A204.1 (cell line): ENCODE results near the gene GAK.

Experiments used
- FAIRE-seq: peaks from 2 replicates; lab custom pipeline; 2012; peaks lifted over from hg19 to GRCh38; lab: Jason Lieb, UNC

Gene GAK

DNA sequence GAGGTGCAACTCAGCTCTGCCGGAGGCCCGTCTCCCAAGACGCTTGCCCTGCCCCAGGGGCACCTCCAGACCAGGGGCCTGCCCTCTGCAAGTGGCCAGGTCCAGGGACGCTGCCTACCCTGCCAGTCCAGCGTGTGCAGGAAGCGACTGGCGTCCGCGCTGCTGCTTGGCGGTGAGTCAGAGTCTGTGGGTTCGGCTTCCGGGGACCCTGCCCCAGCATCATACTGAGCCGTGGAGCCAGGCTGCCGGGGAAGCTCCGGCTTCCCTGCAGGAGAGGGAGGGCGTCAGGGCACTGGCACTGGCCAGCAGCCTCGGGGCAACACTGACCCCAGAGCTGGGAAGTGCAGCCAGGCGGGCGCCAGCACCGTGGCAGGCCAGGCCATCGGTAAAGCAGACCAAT lies 63.7 kb downstream of the GAK start:
- no peak for FAIRE-seq

DNA sequence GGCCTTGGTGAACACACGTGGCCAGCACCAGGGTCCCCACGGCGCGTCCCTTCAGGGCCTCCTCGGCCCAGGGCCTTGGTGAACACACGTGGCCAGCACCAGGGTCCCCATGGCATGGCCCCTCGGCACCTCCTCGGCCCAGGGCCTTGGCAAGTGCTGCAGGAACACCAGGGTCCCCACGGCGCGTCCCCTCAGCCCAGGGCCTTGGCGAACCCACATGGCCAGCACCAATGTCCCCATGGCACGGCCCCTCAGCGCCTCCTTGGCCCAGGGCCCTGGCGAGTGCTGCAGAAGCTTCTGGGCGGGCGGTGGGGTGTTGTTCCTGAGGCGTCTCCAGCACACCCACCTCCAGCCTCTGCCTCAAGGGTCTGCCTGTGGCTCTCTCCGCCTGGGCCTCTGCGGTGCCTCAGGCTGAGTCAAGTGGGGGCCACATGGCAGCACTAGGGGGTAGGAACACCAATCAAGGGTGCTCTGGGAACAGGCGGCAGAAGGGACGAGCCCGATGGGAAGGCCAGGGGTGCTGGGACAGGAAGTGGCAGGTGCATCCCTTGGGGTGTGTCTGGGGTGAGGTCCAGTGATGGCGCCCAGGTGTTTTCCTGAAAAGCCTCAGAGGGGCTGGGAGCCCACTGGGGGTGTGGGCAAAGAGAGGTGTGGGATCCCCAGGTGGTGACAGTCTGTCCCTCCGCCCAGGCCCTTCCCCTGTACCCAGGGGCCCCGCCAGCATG lies 64.4 kb downstream of the GAK start:
- no peak for FAIRE-seq

DNA sequence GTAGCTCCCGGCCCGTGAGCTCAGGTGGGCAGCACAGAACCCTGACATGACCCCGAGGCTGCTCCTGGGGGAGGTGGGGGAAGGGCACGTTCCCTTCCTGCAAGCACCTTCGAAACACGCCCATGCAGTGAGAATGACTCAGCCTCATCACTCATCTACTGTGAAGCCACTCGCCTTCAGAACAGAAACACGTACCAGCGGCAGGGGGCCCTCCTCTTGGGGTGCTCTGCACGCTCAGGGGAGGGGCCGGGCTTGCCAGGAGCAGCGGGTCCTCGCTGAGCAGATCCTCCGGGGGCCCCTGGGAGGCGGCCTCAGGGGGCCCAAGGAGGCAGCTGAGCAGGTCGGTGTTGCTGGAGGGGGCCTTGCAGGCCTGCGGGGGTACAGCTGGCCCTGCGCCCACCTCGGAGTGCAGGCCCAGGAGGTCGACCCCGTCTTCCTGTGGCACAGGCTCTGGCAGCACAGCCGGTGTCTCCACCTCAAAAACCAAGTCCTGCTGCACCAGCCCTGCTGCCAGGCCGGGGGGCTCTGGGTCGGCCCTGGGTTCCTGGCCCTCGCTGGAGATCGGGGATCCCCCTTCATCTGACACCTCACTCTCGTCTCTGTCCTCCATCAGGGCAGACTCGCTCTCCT lies 65.2 kb downstream of the GAK start:
- FAIRE-seq: no peak

DNA sequence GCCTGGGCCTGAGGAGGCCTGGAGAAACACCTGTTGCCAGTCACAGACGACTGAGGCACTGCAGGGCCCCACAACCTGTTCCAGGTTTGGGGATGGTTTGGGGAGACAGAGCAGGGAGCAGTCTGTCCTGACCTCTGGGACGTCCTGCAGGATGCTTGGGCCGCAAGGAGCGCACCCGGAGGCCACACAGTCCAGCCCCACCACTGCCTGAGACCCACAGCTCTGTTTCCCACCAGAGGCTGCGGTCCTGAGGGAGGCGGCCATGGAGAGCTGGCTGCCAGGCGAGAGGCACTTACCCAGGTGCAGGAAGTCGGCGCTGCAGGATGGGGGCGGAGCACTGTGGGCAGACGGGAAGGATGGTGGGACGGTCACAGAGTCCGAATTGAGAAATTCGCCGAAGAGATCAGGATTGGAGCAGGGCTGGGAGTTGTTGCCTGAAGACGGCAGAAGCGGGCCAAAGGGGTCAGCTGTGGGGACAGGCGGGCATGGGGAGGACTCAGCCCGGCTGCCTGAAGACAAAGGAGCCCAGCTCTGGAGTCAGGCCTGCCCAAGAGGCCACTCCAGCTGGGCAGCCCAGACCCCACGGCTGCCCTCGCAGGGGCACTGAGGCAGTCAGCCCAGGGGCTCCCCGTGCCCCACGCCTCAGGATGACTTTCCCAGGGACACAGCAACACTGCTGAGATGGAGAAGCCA lies 65.9 kb downstream of the GAK start:
- no peak for FAIRE-seq

DNA sequence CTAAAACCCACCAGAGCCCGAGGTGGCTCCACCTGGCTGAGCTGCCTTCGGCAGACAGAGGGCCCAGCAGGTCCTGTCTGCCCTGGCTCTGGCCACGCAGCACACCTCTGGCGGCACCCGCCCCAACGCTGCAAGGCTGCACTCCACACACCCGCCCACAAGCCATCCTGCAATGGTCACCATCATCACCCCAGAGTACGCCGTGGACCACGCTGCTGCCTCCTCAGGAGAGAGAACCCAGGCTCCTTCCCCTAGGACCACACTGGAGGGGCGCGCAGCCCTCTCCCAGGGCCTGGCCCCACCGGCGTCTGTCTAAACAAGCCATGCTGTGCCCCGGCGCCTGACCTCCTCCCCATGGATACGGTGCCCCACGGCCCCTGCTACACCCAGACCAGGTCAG lies 66.5 kb downstream of the GAK start:
- no peak for FAIRE-seq

DNA sequence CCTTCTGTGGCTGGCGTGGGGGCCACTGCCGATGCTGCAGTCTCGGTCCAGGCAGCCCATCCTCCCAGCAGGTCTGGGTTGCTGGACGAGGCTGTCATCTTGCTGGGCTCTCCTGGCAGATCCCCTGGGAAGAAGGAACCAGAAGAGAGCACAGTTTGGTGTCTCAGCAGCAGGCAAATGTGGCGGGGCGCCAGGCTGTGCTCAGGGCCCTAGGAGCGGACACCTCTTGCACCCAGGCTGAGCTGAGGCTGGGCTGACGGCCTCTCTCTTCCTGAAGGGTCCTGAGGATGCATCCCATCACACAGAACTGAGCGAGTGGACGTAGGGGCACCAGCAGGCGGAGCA lies 67.0 kb downstream of the GAK start:
- FAIRE-seq: no peak

DNA sequence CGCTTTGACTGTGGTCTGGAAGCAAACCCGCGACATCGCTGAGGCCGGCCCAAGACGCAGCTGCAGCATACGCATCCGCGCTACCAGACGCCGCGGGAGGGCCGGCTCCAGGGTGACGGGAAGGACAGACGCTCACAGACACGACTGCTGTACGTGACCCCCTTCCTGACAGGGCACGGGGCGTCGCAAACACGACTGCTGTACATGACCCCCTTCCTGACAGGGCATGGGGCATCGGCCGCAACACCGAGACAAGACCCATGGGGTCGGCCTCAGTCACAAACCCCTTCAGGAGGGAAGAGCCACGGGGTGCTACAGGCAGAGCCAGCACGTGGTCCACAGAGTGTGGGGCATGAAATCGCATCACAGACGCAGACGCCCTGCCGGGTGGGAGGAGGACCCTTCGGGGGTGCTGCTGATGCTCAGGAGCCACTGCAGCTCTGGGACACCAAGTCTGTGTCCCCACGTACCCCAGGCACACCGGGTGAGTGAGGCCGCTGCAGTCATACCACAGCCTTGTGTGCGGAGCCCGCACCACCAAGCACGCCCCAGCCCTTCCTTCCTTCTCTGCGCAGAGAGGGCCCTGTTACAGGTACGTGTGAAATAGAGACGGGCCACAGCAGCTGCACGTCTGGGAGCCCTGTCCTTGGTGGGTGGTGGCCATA lies 67.5 kb downstream of the GAK start:
- no peak for FAIRE-seq

DNA sequence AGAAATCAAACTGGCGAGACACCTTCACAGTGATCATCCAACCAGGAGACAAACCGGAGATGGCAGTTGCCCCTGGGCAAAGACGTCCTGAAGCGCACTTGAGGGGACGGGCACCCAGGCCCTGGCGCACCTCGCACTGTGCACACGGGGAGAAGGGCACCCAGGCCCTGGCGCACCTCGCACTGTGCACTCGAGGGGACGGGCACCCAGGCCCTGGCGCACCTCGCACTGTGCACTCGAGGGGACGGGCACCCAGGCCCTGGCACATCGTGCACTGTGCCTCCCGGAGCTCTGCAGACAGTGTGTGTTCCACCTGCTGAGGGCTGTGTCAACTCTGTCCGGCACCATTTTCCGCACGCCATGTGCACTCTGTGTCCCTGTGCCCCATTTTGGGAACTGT lies 71.6 kb downstream of the GAK start:
- no peak for FAIRE-seq

DNA sequence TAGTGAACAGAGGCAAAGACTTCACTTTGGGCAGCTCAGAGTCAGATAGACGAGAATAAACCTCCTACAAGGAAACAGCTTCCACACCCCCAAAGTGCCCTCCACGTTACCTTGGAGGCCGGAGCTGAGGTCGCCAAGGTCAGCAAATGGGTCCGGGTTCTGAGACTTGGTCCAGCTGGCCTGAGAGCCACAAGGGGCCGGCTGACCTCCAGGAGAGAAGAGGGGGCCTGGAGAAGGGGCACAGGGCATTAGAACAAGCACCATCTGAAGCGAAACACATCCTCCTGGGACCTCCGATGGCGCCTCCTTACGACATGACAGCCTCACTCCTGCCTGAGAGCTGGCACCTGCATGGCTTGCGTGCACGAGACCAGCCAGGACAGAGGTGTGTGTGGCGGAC lies 72.6 kb downstream of the GAK start:
- no peak for FAIRE-seq

DNA sequence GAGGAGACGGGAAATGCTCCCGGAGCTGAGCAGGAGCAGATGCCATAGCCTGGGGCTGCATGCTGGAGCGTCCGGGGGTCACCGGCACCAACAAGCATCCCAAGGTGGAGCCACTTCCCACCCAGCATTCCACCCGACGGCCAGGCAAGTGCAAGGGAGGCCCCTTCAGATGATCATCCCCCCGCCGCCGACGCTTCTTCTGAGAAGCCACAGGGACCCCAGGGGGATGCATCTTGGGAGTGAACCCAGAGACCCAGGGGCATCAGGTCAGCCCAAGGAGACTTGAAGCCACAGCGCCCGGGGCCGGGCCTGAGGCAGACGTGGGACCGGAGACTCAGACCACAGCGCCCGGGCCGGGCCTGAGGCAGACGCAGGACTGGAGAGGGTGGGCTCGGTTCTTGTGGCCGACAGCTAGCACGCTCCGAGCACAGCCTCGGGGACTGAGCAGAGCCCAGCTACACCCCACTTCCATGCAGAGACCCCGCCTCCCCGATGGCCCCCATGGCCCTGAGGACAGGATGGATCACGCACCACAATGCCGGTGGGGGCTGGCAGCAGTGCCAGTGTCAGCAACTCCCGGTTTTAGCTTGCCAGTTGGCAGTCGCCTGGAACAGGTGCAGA lies 73.2 kb downstream of the GAK start:
- FAIRE-seq: no peak

DNA sequence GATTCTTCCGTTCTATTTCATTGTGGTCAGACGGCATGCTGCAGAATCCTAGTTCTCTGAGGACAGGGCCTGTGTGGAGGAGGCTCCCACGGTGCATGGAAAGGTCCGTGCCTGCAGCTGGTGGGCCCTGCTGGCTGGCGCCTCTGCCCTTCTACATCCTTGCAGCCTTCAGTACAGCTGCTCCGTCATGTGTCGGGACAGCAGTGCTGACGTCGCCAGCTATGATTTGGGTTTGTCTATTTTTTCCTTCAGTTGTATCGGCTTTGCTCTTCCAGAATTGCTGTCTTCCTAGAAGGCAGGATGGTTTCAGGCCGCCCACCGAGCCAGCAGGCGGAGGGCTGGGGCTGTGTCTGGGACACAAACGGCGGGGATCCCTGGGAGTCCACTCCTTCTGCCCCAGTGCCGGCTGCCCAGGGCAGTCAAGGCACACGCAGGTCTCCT lies 74.1 kb downstream of the GAK start:
- no peak for FAIRE-seq

DNA sequence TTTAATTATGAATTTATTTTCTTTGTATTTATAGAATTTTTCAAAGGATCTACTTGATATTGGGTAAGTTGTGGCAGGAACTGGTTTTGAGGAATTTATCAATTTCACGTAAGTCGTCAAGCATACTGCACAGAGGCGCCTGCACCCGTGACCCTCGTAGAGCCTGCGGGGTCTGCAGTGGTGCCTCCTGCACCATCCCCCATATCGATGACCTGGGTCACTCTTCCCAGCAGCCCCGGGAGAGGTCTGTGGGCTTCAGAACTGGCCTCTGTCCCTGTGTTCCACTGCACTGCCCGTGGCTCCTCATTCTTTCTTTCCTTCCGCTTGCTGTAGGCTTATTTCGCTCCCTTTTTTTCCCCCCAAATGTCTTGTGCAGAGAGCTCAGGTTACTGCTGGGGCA lies 74.7 kb downstream of the GAK start:
- no peak for FAIRE-seq

DNA sequence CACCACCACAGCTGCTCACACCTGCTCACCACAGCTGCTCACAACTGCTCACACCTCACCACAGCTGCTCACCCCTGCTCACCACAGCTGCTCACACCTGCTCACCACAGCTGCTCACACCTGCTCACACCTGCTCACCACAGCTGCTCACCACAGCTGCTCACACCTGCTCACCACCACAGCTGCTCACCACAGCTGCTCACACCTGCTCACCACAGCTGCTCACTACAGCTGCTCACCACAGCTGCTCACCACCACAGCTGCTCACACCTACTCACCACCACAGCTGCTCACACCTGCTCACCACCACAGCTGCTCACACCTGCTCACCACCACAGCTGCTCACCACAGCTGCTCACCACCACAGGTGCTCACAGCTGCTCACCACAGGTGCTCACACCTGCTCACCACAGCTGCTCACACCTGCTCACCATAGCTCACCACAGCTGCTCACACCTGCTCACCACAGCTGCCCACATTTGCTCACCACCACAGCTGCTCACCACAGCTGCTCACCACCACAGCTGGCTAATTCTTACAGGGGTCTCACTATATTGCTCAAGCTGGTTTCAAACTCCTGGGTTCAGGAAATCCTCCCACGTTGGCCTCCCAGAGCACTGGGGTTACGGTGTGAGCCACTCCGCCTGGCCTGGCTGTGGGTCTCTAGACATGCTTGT lies 75.8 kb downstream of the GAK start:
- FAIRE-seq: no peak

DNA sequence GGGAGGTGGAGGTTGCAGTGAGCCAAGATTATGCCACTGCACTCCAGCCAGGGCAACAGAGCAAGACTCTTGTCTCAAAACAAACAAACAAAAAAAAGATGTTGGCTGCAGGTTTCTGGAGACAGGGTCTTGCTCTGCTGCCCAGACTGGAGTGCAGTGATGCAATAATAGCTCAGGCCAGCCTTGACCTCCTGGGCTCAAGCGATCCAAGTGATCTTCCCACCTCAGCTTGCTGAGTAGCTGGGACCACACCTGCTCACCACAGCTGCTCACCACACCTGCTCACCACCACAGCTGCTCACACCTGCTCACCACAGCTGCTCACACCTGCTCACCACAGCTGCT lies 76.3 kb downstream of the GAK start:
- FAIRE-seq: no peak

DNA sequence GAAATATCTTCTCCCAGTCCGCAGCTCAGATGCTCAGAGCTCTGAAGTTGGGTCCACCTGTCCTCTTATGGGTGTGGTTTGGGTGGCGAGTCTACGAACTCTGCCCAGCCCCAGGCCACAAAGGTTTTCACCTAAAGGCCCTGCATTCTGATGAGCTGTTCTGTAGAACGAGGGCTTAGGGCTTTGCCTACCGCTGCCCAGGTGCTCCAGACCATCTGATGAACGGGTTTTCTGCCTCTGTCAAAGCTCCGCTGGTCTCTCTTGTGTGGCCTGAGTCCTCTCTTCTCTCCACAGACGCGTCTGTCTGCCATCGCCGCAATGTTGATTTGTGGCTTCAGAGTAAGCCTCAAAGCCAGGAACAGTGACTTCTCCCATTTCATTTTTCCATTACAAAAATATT lies 77.8 kb downstream of the GAK start:
- FAIRE-seq: no peak

DNA sequence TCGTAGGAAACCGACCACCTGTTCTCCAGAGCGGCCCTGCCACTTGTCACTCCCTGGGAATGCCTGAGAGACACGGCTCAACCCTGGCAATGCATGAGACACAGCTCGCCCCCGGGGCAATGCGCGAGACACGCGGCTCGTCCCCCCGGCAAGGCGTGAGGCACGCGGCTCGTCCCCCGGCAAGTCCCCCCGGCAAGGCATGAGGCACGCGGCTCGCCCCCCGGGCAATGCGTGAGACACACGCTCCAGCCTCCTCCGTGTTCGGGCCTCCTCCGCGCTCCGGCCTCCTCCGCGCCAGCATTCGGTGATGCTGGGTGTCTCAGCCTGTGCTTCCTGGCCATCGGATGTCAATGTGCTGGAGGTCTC lies 78.7 kb downstream of the GAK start:
- FAIRE-seq: no peak

DNA sequence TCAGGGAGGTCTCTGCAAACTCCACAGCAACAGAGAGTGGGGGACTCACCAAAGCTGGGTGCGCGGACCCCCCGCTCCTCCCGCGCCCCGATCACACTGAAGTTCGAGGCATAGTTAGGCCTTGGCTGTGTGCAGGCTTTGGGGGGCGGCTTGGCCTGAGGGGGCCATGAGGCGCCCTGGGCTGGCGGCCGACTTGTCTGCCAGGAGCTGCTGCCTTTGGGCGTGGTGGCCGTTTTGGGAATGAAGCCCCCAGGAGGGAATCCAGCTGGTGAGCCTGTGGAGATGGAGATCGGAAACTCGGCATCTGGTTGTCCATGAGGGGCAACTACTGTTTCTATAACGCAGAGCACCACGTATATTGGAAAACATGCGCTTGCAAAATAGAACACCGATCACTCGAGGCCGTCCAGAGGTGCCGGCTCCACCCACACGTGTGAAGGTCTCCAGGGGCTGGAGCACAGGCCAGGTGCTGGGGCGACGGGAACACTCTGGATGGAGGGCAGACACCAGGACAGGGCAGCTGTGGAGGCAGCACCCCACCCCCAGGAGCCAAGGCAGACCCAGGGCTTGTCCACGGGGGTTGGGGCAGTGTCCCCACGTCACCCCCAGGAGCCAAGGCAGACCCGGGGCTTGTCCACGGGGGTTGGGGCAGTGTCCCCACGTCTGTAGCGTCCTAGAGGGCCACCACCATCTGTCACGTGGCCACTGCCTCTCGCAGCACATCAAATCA lies 80.2 kb downstream of the GAK start:
- FAIRE-seq: no peak

DNA sequence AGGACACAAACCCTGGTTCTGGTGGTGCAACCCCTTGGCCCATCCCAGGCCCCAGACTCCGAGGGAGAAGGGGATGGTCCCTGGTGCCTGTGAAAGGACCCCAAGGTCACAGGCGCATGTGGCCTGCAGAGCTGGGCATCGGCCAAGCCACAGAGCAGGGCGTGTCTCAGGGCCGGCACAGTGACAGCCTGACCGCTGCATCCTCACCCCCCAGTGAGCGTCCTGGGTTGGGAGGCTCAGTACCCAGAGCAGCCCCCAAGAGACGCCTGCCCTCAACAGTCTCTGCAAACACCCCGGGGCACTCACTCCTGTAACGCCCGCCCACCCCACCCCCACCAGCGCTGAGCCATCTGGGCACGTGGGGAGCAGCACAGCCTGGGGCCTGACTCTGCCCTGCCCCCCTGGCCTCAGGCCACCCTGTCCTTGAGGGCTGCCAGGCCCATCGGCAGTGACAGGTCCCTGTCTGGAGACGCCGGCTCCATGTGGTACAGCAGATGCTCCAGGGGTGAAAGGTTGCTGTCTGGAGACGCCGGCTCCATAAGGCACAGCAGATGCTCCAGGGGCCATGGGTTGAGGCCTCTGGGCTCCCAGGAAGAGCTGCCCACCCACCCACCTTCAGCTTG lies 81.7 kb downstream of the GAK start:
- FAIRE-seq: no peak

DNA sequence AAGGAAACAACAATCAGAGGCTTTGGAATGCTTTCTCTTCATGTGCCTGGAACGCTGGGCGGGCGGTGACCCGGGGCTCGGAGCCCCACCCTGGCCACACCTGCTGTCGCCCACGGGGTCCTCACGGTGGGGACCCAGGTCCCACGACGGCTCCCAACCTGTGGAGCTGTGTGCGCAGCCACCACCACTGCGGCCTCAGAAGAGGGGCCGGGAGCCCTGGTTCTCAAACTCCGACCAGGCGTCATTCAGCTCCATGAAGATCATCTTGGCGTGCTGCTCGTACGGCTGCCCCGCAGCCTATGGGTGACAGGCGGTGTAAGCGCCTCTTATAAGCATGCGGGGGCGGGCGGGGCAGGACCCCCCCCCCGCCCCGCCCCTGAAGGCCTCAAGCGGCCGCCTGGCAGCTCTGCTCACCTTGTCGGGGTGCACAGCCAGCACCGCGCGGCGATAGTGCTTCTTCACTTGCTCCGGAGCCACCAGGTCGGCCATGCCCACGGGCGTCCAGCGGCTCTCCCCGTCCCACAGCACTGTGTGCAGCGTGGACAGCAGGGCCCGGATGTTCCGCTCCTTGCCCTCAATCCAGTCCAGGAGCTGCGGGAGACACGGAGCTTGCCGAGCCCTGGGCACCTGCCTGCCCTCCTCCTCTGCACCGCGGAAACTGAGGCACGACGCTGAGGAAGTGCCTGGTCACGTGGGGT lies 82.5 kb downstream of the GAK start:
- no peak for FAIRE-seq

DNA sequence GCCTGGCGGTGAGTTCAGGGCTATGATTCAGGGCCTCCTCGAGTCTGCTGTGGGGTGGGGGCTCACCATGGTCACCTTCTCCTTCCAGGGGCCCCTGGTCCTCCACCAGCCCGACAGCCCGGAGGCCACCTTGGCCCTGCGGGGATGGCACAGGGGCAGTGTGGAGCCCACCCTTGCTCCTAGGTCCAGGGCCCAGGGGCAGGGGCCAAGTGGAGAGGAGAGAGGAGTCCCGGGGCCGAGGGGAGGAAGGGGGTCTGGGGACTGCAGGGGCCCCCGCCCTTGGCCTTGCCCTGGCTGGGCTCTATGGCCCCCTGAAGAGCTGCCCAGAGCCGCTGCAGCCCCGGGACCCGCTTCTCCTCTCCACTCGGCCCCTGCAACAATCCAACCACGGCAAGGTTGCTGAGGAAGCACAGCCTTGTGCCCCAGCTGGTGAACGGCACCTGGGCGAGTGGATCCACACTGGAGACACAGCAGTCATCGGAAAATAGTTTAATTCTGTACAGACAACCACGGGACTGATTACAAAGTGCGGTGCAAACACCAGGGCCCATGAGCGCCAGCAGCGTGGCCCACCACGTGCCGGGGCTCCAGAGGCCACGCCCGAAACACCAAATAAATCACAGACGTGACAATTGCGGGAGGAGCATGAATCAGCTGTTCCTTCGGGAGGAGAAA lies 83.2 kb downstream of the GAK start:
- no peak for FAIRE-seq
